Measurements from ENCODE around the gene GTF2E1. TPM values are rescaled to one million over a fixed set of nuclear protein-coding genes. Genes with fewer than 3 reads are reported as not detected.
"Not testable (repeated sequence)": the region's sequence is repeated elsewhere in the genome, so short reads cannot be mapped to it uniquely, and the experiment has no call there.

GTF2E1 gene
- total RNA-seq, 1 donor = 32.4 TPM

GRCh38 chr3:120753810-120754209, 11.3 kb downstream of the GTF2E1 start:
- TF ChIP-seq CTCF (IDR thresholded peaks at IDR 0.05; ENCODE audit: insufficient read depth, low read depth, low read length) = no peak
- H3K4me3 ChIP-seq (ENCODE audit: low read depth, low read length) = no peak overlapping the region
- DNase-seq (ENCODE audit: low read depth) = peak; percentile 49

GRCh38 chr3:120756061-120756460, 13.5 kb downstream of the GTF2E1 start:
- H3K4me3 ChIP-seq (ENCODE audit: low read depth, low read length) = no peak overlapping the region
- no peak for DNase-seq (ENCODE audit: low read depth)

GRCh38 chr3:120758551-120758950, 16.0 kb downstream of the GTF2E1 start:
- H3K4me3 ChIP-seq (ENCODE audit: low read depth, low read length); DNase-seq (ENCODE audit: low read depth): not testable (repeated sequence)

More at GRCh38 chr3:120756061-120756460, 13.5 kb downstream of the GTF2E1 start:
- no peak for TF ChIP-seq CTCF (IDR thresholded peaks at IDR 0.05; ENCODE audit: insufficient read depth, low read depth, low read length)

GRCh38 chr3:120762615-120763014, 20.1 kb downstream of the GTF2E1 start:
- no peak overlapping the region for H3K4me3 ChIP-seq (ENCODE audit: low read depth, low read length)
- no peak for TF ChIP-seq CTCF (IDR thresholded peaks at IDR 0.05; ENCODE audit: insufficient read depth, low read depth, low read length)
- no peak for DNase-seq (ENCODE audit: low read depth)

- H3K4me3 ChIP-seq (ENCODE audit: low read depth, low read length) = no peak overlapping the region
- TF ChIP-seq CTCF (IDR thresholded peaks at IDR 0.05; ENCODE audit: insufficient read depth, low read depth, low read length) = no peak
- DNase-seq (ENCODE audit: low read depth) = no peak
These were observed 21.1 kb downstream of the GTF2E1 start for GRCh38 chr3:120763601-120764000.

GRCh38 chr3:120764206-120764605, 21.7 kb downstream of the GTF2E1 start:
- TF ChIP-seq CTCF (IDR thresholded peaks at IDR 0.05; ENCODE audit: insufficient read depth, low read depth, low read length) = no peak
- DNase-seq (ENCODE audit: low read depth) = no peak
- no peak overlapping the region for H3K4me3 ChIP-seq (ENCODE audit: low read depth, low read length)

- DNase-seq (ENCODE audit: low read depth) = no peak
- TF ChIP-seq CTCF (IDR thresholded peaks at IDR 0.05; ENCODE audit: insufficient read depth, low read depth, low read length) = no peak
- H3K4me3 ChIP-seq (ENCODE audit: low read depth, low read length) = no peak overlapping the region
These were observed 23.4 kb downstream of the GTF2E1 start for GRCh38 chr3:120765830-120766493.

Data from fibroblast of villous mesenchyme (primary cell).